Adipocyte (in vitro differentiated cells): Measurements from ENCODE around the gene PRKCH.
"Not testable (repeated sequence)": the region's sequence is repeated elsewhere in the genome, so short reads cannot be mapped to it uniquely, and the experiment has no call there.

Experiments used
- DNase-seq: peaks from one replicate; pipeline ENCODE4 v3.0.0-alpha.2; 2015; ENCODE audit warnings: low read depth
- H3K27me3 ChIP-seq: replicated peaks from 2 replicates; pipeline ENCODE4 v1.7.0; 2013; ENCODE audit warnings: mild to moderate bottlenecking, low read length, moderate library complexity; ENCODE audit not compliant: control insufficient read depth, insufficient read depth
- H3K36me3 ChIP-seq: 2 replicates; pipeline ENCODE4 v1.7.0; 2013; ENCODE audit warnings: low read length, mild to moderate bottlenecking, moderate library complexity; ENCODE audit not compliant: control insufficient read depth, insufficient read depth, severe bottlenecking
- H3K4me1 ChIP-seq: 2 replicates; pipeline ENCODE4 v1.7.0; 2013; ENCODE audit warnings: mild to moderate bottlenecking, low read length, moderate library complexity; ENCODE audit not compliant: control insufficient read depth, insufficient read depth
- H3K4me3 ChIP-seq: 2 replicates; pipeline ENCODE4 v1.7.0; 2013; ENCODE audit warnings: mild to moderate bottlenecking, low read length, moderate library complexity
- H3K9ac ChIP-seq: 2 replicates; pipeline ENCODE4 v1.7.0; 2013; ENCODE audit warnings: mild to moderate bottlenecking, low read length, moderate library complexity
- H3K9me3 ChIP-seq: 2 replicates; pipeline ENCODE4 v1.7.0; 2013; ENCODE audit warnings: mild to moderate bottlenecking, low read length, moderate library complexity; ENCODE audit not compliant: control insufficient read depth

PRKCH gene

DNA sequence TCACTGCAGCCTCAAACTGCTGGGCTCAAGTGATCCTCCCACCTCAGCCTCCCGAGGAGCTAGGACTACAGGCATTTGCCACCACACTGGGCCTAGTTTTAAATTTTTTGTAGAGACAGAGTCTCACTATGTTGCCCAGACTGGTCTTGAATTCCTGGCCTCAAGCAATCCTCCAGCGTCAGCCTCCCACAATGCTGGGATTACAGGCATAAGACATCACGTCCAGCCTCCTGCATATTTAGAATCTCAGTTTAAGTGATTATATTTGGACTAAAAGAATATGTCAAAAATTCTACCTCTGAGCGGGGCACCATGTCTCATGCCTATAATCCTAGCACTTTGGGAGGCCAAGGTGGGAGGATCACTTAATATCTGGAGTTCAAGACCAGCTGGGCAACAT lies 12.7 kb upstream of the PRKCH start:
- H3K4me3 ChIP-seq, H3K9ac ChIP-seq, H3K9me3 ChIP-seq, H3K4me1 ChIP-seq, H3K27me3 ChIP-seq, DNase-seq, H3K36me3 ChIP-seq: not testable (repeated sequence)

DNA sequence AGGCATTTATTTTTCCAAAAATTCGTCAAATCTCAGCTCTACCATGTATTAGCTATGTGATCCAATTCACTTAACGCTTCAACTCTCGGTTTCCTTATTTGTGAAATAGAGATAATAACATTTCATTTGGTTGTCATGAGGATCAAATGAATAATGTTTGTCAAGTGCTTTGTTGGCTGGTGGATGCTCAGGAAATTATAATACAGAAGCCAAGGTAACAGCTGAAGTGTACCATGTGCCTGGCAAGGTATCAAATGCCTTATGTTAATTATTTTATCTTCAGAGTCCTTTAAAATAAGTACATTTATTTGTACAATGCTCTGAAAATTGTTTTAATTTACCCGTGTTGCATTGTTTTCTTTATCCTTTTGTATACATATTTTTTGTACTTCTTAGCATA lies 6.1 kb upstream of the PRKCH start:
- Histone ChIP-seq H3K27me3 (peaks cover 24% of the 10 kb centered on the region), H3K4me1 (no peaks in the 10 kb centered on the region), H3K9me3 (peaks cover 10% of the 10 kb centered on the region), H3K9ac (no peak overlapping the region), H3K36me3 (no peaks in the 10 kb centered on the region), H3K4me3 (no peak overlapping the region)
- no peak for DNase-seq

DNA sequence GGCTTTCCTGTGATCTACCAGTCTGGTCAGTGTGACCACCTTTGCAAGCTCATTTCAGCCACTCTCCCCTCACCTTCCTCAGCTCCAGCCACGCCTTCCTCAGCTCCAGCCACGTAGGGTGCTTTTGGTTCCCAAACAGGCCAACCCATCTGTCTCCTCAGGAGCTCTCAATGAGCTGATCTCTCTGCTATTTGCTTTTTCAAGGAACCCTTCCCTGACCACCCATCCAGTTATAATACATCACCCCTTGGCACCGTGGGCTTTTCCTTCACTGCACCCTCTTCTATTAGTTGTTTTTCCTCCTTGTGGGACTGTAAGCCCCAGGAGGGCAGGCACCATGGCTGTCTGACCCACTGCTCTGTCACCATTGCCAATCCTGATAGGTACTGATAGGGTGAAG lies 2.3 kb upstream of the PRKCH start:
- Histone ChIP-seq H3K27me3 (peaks cover 41% of the 10 kb centered on the region), H3K9ac (no peak overlapping the region), H3K4me3 (no peak overlapping the region), H3K36me3 (no peaks in the 10 kb centered on the region), H3K9me3 (no peaks in the 10 kb centered on the region), H3K4me1 (peaks cover 11% of the 10 kb centered on the region)
- DNase-seq = no peak

DNA sequence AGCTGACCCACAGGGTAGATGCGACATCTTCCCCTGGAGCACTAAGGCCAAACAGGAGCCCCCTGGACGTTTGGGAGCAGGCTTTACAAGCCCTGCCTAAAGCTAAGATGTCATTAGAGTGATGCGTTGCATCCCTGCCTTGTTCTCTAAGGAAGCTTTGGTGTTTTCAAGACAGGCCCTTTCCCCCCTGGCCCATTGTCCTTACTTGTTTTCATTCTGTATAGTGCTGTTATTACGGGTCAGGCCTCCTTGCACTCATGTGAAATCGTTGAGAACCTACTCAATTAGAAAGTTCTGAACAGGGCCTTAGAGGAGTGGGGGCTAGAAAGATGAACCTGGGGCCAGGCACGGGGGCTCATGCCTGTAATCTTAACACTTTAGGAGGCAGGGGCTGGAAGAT lies 1.7 kb upstream of the PRKCH start:
- Histone ChIP-seq H3K27me3 (peaks cover 43% of the 10 kb centered on the region), H3K36me3 (no peaks in the 10 kb centered on the region), H3K9me3 (no peaks in the 10 kb centered on the region), H3K9ac (no peak overlapping the region), H3K4me1 (peaks cover 11% of the 10 kb centered on the region), H3K4me3 (no peak overlapping the region)
- DNase-seq = no peak

DNA sequence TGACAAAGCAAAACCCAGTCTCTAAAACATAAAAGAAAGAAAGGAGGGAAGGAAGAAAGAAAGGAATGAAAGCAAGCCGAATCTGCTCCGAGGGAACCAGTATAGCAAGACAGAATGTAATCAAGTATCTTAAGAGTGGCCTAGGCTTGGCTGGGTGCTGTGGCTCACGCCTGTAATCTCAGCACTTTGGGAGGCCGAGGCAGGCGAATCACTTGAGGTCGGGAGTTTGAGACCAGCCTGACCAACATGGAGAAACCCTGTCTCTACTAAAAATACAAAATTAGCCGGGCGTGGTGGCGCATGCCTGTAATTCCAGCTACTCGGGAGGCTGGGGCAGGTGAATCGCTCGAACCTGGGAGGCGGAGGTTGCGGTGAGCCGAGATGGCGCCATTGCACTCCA lies 1.2 kb upstream of the PRKCH start:
- not testable (repeated sequence) for H3K4me3 ChIP-seq, DNase-seq, H3K9ac ChIP-seq, H3K36me3 ChIP-seq, H3K9me3 ChIP-seq
- H3K27me3 ChIP-seq = peaks cover 43% of the 10 kb centered on the region
- H3K4me1 ChIP-seq = peaks cover 11% of the 10 kb centered on the region

DNA sequence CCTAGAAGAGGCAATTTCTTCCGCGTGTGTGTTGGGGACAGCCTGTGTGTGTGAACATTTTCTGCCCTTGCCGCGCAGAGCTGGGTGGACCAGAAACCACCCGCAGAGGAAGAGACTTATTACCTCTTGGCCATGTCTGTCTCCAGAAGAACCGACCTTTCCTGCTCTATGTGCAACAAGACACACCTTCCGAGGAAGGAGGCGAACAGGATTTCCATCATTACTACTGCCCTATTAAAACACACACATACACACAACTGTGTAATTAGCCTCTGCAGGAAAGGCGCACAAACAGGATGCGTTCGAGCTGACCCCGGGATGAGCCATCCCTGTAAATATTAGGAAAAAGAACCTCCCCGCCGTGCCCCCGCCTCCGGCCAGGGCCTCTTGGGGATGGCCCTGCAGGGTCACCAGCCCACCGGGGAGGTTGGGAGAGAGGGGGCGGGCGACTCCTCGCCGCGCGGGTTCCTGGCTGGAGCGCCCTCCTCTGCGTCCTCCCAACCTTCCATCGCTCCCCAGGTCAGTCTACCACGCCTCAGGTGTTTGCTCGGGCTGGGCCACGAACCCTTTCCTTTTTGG lies 484 bp upstream of the PRKCH start:
- Histone ChIP-seq H3K9ac (peak overlapping the region; percentile 51), H3K4me3 (peak overlapping the region; percentile 81), H3K27me3 (peaks cover 43% of the 10 kb centered on the region), H3K4me1 (peaks cover 11% of the 10 kb centered on the region), H3K36me3 (no peaks in the 10 kb centered on the region), H3K9me3 (peaks cover 6% of the 10 kb centered on the region)
- DNase-seq = no peak

DNA sequence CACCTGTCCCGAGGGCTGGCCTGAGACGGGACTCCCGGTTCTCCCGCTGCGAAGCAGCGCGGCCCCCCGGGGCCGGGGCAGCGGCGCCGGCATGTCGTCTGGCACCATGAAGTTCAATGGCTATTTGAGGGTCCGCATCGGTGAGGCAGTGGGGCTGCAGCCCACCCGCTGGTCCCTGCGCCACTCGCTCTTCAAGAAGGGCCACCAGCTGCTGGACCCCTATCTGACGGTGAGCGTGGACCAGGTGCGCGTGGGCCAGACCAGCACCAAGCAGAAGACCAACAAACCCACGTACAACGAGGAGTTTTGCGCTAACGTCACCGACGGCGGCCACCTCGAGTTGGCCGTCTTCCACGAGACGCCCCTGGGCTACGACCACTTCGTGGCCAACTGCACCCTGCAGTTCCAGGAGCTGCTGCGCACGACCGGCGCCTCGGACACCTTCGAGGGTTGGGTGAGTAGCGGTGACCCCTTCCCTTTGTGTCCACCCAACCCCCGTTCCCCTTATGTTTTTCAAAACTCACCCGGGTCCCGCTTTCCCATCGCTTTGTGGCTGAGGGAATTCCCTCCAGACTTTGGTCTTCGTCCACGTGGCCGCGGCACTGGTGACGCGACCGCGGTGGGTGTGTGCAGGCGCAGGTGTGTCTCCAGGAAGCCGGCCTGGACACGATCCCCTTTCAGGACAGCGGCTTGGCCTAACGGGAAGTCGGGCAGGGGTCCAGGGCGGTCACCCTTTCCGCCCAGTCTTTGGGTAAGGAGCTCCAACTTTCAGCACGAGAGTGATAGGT lies 826 bp downstream of the PRKCH start:
- no peak for DNase-seq
- Histone ChIP-seq H3K27me3 (peaks cover 30% of the 10 kb centered on the region), H3K4me3 (peak overlapping the region; percentile 81), H3K36me3 (no peaks in the 10 kb centered on the region), H3K9ac (no peak overlapping the region), H3K9me3 (peaks cover 6% of the 10 kb centered on the region), H3K4me1 (peaks cover 16% of the 10 kb centered on the region)

DNA sequence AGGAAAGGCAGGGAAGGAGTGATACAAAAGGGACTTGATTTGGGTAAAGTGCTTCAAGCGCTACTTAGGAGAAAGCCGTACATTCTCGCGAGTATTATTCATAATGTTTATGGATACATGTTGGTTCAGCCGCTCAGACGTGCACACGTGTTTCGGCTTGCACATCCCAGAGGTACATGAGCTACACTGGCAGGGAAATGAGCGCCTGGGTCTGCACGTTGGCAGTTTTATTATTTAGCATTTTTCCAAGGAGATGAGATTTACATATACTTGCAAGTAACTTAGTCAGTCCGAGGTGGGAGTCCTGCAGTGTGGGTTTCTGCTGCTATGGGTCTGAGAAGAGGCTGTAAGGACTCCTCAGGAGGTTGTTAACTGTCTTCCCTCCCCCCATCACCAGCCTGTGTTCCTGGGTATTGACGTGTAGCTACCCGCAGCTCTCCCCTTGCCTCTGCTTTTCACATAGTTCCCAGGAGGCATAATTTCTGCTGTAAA lies 1.5 kb downstream of the PRKCH start:
- Histone ChIP-seq H3K4me3 (peak overlapping the region; percentile 81), H3K9ac (no peak overlapping the region), H3K36me3 (no peaks in the 10 kb centered on the region), H3K9me3 (peaks cover 6% of the 10 kb centered on the region), H3K4me1 (peaks cover 16% of the 10 kb centered on the region), H3K27me3 (peaks cover 26% of the 10 kb centered on the region)
- peak; percentile 7 for DNase-seq

DNA sequence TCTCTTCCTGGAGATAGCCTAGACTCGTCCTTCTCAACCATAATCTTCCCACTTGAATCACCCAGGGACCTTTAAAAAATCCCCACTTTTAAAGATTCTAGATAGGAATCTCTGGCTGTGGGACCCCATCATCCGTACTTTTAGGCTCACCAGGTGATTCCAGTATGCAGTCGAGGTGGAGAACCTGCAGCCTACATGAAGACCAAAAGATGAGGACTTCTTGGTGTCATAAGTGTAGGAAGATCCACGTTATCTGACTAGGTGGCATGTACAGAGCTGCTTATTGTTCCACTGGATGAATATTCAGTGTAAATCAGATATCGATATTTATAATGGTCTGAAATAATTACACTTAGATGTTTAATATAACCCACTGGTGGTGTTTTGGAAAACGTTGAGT lies 2.6 kb downstream of the PRKCH start:
- Histone ChIP-seq H3K36me3 (no peaks in the 10 kb centered on the region), H3K9ac (no peak overlapping the region), H3K27me3 (peaks cover 26% of the 10 kb centered on the region), H3K9me3 (peaks cover 6% of the 10 kb centered on the region), H3K4me3 (no peak overlapping the region), H3K4me1 (peaks cover 16% of the 10 kb centered on the region)
- DNase-seq = no peak

DNA sequence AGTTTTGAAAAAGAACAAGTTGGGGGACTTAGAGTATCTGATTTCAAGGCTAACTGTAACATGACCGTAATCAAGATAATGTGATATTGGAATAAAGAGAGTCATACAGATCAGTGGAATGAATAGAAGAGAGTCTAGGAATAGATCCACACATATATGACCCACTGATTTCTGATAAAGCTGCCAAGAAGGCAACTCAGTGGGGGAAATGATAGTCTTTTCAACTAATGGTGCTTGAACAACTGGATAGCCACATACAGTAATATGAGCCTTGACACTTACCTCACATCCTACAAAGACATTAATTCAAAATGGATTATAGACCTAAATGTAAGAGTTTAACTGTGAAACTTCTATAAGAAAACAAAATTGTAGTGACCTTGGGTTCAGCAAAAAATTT lies 3.8 kb downstream of the PRKCH start:
- no peak overlapping the region for H3K9ac ChIP-seq
- no peak overlapping the region for H3K4me3 ChIP-seq
- no peaks in the 10 kb centered on the region for H3K36me3 ChIP-seq
- no peak for DNase-seq
- peaks cover 16% of the 10 kb centered on the region for H3K4me1 ChIP-seq
- H3K9me3 ChIP-seq = peaks cover 6% of the 10 kb centered on the region
- H3K27me3 ChIP-seq = peaks cover 21% of the 10 kb centered on the region

DNA sequence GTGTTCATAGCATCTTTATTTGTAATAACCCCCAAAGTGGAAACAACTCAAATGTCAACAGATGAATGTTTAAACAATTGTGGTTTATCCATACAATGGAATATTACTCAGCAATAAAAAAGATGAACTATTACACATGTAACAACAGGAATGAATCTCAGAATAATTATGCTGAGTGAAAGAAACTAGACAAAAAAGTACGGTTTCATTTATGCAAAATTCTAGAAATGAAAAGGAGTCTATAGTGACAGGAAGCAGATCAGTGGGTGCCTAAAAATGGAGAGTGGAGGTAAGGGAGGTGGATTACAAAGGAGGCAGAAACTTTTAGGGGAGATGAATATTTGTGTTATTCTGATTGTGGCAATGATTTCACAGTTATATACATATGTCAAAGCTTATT lies 4.8 kb downstream of the PRKCH start:
- no peak overlapping the region for H3K9ac ChIP-seq
- peaks cover 6% of the 10 kb centered on the region for H3K9me3 ChIP-seq
- H3K4me1 ChIP-seq = peaks cover 16% of the 10 kb centered on the region
- no peak overlapping the region for H3K4me3 ChIP-seq
- H3K27me3 ChIP-seq = peaks cover 21% of the 10 kb centered on the region
- H3K36me3 ChIP-seq = no peaks in the 10 kb centered on the region
- DNase-seq = no peak
